G401.6 (cell line): ENCODE data around the gene TMEM270.
"Not testable (repeated sequence)": the region's sequence is repeated elsewhere in the genome, so short reads cannot be mapped to it uniquely, and the experiment has no call there.

Experiments used
- FAIRE-seq: peaks from 2 replicates; lab custom pipeline; 2012; peaks lifted over from hg19 to GRCh38; lab: Jason Lieb, UNC

The TMEM270 gene

GRCh38 chr7:73833251-73833919 is 27.6 kb upstream of the TMEM270 start:
- FAIRE-seq = no peak

- no peak for FAIRE-seq
Observed at GRCh38 chr7:73834626-73835191, 26.2 kb upstream of the TMEM270 start.

DNA sequence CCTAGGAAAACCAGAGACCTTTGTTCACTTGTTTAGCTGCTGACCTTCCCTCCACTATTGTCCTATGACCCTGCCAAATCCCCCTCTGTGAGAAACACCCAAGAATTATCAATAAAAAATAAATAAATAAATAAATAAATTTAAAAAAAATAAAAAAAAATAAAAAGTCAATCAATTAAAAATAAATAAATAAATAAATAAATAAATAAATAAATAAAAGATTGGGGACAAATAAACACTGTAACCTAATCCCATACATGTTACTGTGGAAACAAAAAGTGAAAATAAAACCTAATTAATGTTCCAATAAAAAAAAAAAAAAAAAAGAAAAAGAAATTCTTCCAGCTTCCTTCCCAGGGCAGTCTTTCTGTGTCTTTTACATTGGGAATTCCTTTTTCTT is 23.8 kb upstream of the TMEM270 start:
- FAIRE-seq = peak; percentile 89

DNA sequence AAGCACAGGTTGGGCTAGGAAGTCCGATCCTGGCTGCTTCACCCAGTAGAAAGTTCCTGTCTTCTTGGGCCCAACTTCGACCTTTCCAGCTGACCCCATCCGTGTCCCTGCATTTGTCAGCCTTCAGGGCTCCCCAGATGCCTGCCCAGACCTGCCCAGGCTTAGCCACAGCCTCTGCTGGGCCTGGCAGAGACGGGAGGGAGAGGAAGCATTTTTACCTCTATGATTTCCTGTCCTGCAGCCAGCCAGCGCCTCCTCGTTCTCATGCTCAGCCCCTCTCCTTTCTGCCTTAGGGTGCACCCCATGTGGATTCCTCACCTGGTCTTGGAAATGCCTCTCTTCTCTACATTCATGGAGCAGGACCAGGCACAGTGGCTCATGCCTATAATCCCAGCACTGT is 22.3 kb upstream of the TMEM270 start:
- FAIRE-seq = no peak

DNA sequence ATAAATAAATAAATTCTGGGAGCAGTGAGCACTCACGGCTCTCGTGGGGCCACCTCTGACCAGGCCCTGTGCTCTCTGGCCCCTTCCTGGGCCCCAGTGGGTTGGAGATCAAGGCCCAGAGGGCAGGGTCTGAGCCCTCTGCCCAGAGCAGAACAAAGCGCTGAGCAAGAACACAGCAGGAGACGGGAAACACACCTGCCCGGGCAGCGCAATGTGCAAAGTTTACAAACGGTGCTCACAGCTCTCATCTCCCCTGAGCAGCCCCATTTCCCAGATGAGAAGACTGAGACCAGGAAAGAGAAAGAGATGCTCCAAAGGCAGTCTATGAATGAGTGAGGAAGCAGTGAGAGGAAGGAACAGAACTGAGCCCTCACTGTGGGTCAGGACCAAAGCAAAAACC is 21.7 kb upstream of the TMEM270 start:
- no peak for FAIRE-seq

- FAIRE-seq = no peak
Observed at GRCh38 chr7:73839743-73840714, 20.9 kb upstream of the TMEM270 start.

DNA sequence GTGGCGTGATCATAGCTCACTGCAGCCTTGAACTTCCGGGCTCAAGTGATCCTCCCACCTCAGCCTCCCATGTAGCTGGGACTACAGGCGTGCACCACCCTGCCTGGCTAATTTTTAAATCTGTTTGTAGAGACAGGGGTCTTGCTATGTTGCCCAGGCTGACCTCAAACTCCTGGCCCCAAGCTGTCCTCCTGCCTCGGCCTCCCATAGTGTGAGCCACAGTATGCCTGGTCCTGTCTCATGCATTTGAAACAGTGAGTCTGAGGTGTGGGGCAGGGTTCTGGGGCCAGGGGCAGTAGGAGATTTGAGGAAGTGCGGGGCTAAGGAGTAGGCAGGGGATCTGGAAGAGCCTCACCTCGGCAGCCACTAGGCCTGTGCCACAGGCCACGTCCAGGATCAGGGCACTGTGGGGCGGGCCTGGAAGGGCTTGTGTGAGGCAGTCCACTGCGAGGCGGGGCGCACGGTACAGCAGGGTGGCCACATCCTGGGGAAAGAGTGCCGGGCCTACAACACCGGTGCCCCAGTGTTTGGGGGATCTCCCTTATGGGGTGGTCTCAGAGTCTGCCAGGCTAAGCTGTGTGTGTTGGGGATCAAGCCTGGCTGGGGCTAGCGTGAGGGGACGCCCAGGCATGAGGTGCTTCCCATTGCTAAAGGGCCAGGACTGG is 20.1 kb upstream of the TMEM270 start:
- FAIRE-seq = no peak

DNA sequence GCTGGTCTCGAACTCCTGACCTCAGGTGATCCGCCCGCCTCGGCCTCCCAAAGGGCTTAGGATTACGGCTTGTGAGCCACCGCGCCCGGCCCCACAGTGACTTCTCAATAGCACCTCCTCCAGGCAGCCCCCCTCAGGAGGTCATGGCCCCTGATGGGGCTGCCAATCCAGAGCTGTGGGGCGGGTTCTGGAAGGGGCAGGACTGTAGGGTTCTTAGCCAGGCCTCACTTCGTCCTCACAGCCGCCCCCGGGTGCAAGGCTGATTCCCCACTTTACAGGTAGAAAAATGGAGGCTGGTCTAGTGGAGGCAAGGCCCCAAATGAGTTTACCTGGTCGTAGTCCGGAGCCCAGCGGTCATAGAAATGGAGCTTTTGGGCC is 19.3 kb upstream of the TMEM270 start:
- no peak for FAIRE-seq

GRCh38 chr7:73842067-73842976 is 18.6 kb upstream of the TMEM270 start, which contains the start of gene METTL27:
METTL27 (minus strand) TSS chr7:73842516; CDS start chr7:73842140, 376 bp downstream.
- no peak for FAIRE-seq

DNA sequence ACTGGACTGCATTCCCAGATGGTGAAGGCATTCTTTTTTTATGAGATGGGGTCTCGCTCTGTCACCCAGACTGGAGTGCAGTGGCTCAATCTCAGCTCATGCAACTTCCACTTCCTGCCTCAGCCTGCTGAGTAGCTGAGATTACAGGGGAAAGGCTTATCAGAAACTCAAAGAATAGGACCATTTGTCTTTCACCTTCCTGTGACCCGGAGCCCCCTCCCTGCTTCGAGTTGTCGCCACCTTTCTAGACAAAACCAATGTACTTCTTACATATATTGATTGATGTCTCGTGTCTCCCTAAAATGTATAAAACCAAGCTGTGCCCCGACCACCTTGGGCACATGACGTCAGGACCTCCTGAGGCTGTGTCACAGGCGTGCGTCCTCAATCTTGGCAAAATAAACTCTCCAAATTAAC is 16.8 kb upstream of the TMEM270 start:
- FAIRE-seq = no peak

DNA sequence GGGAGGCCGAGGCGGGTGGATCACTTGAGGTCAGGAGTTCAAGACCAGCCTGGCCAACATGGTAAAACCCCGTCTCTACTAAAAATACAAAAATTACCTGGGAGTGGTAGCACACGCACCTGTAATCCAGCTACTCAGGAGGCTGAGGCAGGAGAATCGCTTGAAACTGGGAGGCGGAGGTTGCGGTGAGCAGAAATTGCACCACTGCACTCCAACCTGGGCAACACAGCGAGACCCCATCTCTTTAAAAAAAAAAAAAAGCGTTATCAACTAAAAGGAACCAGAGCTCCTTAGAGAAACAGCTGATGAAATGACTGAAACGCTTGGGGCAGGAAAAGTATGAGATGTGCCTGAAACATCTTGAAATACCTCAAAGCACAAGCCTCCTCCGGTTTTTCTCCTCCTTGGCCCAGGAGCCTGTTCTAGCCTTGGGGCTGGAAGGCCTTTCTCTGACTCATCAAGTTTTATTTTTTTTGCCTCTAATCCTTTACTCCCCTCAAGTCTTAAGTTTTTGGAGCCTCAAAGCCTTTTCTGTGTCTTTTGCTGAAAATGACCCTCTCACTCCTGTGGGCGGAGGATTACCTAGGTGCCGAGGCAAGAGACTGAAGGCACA is 16.0 kb upstream of the TMEM270 start:
- FAIRE-seq = no peak

DNA sequence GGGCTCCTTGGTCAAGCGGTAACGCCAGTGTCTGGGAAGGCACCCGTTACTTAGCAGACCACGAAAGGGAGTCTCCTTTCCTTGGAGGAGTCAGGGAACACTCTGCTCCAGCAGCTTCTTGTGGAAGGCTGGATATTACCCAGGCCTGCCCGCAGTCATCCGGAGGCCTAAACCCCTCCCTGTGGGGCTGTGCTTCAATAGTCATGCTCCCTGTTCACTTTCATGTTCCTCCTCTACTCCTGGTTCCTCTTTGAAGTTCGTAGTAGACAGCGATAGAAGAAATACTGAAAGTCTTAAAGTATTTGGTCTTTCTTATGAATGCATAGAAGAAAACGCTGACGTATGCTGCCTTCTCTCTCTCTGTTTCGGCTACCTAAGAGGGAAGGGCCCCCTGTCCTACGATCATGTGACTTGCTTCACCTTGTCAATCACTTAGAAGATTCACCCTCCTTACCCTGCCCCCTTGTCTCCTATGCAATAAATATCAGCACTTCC is 15.2 kb upstream of the TMEM270 start:
- FAIRE-seq = not testable (repeated sequence)

DNA sequence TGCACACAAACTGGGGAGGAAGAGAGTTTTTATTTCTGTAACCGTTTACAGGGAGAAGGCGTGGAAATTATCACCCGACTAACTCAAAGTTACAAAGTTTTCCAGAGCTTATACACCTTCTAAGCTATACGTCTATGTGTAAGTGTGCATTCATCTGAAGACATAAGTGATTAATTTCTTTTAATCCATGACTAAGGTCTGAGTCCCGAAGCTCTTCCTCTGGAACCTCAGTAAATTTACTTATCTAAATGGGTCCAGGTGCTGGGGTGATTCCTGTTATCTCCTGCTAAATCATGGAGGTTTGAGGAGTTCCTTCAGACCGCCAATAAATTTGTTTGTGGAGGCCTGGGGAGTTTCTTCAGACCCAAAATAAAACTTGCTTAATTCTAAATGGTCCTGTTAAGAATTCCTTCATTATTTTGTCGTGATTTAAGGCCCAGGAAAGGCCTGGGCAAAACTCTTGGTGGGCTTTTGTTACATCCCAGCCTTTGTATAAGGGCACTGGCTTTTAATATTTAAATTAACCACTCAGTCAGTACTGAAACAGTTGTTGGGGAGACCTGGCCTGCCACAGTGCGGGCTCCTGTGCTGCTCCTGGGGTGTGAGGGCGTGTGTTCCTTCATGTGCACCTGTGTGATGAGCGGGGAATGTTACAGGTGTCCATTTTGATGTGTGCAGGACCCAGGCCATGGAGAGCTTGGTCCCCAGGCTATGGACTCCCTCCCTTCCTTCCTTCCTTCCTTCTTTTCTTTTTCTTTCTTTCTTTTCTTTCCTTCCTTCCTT is 12.8 kb upstream of the TMEM270 start:
- no peak for FAIRE-seq

GRCh38 chr7:73850781-73851207 is 10.2 kb upstream of the TMEM270 start:
- FAIRE-seq = no peak

- peak; percentile 95 for FAIRE-seq
Observed at GRCh38 chr7:73851410-73852338, 9.3 kb upstream of the TMEM270 start.

DNA sequence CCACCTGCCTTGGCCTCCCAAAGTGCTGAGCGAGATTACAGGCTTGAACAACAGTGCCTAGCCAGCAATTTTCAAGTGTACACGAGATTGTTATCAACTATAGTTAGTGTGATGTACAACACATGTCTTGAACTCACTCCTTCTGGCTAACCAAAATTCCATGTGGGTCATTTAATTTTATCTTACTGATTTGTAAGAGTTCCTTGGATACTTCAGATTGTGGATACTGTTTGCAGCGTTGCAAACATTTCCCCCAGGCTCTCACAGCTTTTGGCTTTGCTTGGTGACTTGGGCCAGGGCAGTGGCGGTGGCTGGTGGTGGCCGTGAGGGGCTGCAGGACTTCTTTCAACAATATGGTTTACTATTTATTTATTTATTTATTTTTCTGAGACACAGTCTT is 8.5 kb upstream of the TMEM270 start:
- no peak for FAIRE-seq

DNA sequence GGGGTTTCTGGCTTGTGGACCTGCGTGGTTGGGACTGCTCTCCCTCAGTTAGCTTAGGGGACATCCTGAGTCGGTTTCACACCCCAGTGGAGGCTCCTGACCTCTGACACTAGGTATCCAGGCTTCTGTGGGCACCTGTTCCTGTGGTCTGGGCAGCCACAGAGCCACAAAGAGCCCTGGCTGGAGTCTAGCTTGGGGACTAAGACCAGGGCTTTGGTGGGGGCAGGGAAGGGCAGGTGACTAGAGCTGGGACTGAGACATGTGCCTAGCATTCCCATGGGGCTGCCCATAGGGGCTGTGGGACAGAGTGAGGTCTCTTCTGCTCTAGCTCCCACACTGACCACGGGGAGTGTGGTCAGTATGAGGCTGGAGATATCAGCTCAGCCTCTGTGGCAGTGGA is 4.0 kb upstream of the TMEM270 start:
- no peak for FAIRE-seq

DNA sequence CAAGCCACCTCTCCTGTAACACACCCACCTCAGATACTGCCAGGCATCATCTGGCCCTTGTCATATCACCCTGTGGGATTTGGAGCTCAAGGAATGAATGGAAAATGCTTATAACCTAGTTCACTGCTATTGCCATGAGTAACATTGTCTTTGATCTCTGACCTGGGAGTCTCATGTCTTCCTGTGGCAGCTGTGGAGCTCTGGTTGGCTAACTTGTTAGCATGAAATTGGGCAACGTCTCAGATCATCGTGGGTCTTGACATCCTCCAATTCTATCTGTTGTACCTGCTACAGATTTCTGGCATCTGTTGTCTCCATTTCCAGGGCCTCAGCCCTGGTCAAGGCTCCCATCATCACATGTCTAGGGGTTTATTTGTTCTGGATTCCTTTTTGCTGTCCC is 2.2 kb upstream of the TMEM270 start:
- no peak for FAIRE-seq

GRCh38 chr7:73861305-73861704 is 346 bp downstream of the TMEM270 start:
- no peak for FAIRE-seq
